H1 (cell line): Measurements from ENCODE around the gene PKM. TPM values are rescaled to one million over a fixed set of nuclear protein-coding genes. Genes with fewer than 3 reads are reported as not detected.

Experiments used
- ATF3 ChIP-seq: IDR thresholded peaks from 2 replicates; pipeline ENCODE4 v1.6.1; 2011; ENCODE audit warnings: low read depth, mild to moderate bottlenecking, low read length; ENCODE audit not compliant: insufficient read depth
- CREB1 ChIP-seq: IDR thresholded peaks from 2 replicates; pipeline ENCODE4 v1.6.1; 2012; ENCODE audit warnings: inconsistent platforms
- EP300 ChIP-seq, 2 experiments: IDR thresholded peaks; 1 replicate in 1 of 2; 2 replicates in 1 of 2; pipeline ENCODE4 v1.6.1; 2011 to 2012; ENCODE audit warnings: low read depth in 2 of 2, low read length in 2 of 2, mild to moderate bottlenecking in 2 of 2, borderline replicate concordance in 1 of 2, inconsistent platforms in 1 of 2, moderate library complexity in 1 of 2
- MAFK ChIP-seq: IDR thresholded peaks from 2 replicates; pipeline ENCODE4 v1.6.1; 2012; ENCODE audit warnings: low read depth, mild to moderate bottlenecking, improper control_type of control experiment, low read length
- MAX ChIP-seq: IDR thresholded peaks from 2 replicates; pipeline ENCODE4 v1.6.1; 2012; ENCODE audit warnings: inconsistent platforms
- SUZ12 ChIP-seq: fragments of 200-600 bp; sonication (generic); IDR thresholded peaks from 2 replicates; pipeline ENCODE4 v1.6.1; 2012; ENCODE audit warnings: mild to moderate bottlenecking, inconsistent platforms, low read length, moderate library complexity, mixed read lengths
- YY1 ChIP-seq: IDR thresholded peaks from 2 replicates; pipeline ENCODE4 v1.6.1; 2011; ENCODE audit warnings: low read depth, mild to moderate bottlenecking, low read length
- polyA plus RNA-seq, 7 experiments: library from polyadenylated mRNA; depleted of rRNA in 3 of 7; stranded (reverse) in 5 of 7; unstranded in 2 of 7; fragments of >200 nt in 5 of 7; fragments of 200-250 nt in 2 of 7; gene quantifications; 1 replicate in 5 of 7; 2 replicates in 1 of 7; 4 replicates in 1 of 7; pipeline versions ENCODE4 v1.2.1 to v1.2.3, GENCODE V29; 2011 to 2013; ENCODE audit warnings: missing spikeins in 2 of 7, mixed read lengths in 2 of 7
- total RNA-seq: library from RNA; stranded (reverse); fragmentation: NEBNext Ultra II Directional; extraction: Animal tissue kit (Norgen Biotek cat#: 25700); gene quantifications from 2 replicates; pipeline ENCODE4 v1.2.1, GENCODE V29; 2021

The PKM gene
- total and polyA plus RNA-seq, 2 of the 8 experiments (the other 6 are each of a cell fraction or from before 2014, with no cell fraction given): 780 to 856 TPM

GRCh38 chr15:72174551-72175165 is 56.3 kb downstream of the PKM start (continued):
- TF ChIP-seq MAX (no peak), YY1 (no peak), MAFK (no peak), EP300 (IDR thresholded peaks at IDR 0.05; ENCODE audit: borderline replicate concordance in 1 of 2, low read depth in 2 of 2, low read length in 2 of 2) (no peak), SUZ12 (no peak), ATF3 (no peak), CREB1 (no peak)
